Neural progenitor cell (in vitro differentiated cells): Measurements from ENCODE around the gene PCSK5.

ENCODE experiments used
- EZH2 ChIP-seq: fragments of 200-600 bp; sonication (generic); IDR thresholded peaks from 2 replicates; pipeline ENCODE4 v1.6.1; 2017; ENCODE audit warnings: antibody characterized with exemption, mild to moderate bottlenecking, moderate library complexity
- EZH2phosphoT487 ChIP-seq: fragments of 200-600 bp; sonication (generic); IDR thresholded peaks from 2 replicates; pipeline ENCODE4 v1.6.1; 2017; ENCODE audit warnings: antibody characterized with exemption
- TF ChIP-seq, protein P1 (sequence below): fragments of 200-600 bp; sonication (generic); IDR thresholded peaks from 2 replicates; pipeline ENCODE4 v1.5.1; 2017; ENCODE audit warnings: antibody characterized with exemption, mild to moderate bottlenecking

DNA sequence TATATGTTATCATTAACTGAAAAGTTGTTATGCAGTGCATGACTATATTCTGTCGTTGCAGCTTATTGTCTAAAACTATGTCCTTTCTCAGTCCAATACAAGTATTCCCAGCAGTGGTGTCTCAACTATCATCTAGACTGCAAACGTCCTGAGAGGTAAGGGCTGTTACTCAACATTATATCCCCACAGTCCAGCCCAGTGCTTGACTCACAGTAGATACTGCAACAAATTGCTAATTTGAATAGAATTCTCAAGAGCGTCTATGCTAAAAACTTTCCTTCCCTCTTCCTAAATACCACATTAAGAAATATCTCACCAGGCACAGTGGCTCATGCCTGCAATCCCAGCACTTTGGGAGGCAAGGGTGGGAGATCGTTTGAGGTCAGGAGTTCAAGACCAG is 37.7 kb upstream of the PCSK5 start:
- TF ChIP-seq, protein P1, sequence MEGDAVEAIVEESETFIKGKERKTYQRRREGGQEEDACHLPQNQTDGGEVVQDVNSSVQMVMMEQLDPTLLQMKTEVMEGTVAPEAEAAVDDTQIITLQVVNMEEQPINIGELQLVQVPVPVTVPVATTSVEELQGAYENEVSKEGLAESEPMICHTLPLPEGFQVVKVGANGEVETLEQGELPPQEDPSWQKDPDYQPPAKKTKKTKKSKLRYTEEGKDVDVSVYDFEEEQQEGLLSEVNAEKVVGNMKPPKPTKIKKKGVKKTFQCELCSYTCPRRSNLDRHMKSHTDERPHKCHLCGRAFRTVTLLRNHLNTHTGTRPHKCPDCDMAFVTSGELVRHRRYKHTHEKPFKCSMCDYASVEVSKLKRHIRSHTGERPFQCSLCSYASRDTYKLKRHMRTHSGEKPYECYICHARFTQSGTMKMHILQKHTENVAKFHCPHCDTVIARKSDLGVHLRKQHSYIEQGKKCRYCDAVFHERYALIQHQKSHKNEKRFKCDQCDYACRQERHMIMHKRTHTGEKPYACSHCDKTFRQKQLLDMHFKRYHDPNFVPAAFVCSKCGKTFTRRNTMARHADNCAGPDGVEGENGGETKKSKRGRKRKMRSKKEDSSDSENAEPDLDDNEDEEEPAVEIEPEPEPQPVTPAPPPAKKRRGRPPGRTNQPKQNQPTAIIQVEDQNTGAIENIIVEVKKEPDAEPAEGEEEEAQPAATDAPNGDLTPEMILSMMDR: no peak
- no peak for TF ChIP-seq EZH2
- TF ChIP-seq EZH2phosphoT487: no peak
